Measurements from ENCODE around the gene DNAJA3.

GRCh38 chr16:4392382-4393239 lies 33.1 kb upstream of the DNAJA3 start:
- TF ChIP-seq CTCF (IDR thresholded peaks at IDR 0.05; ENCODE audit: low read depth, low read length) (no peak), EZH2phosphoT487 (IDR thresholded peaks at IDR 0.05; ENCODE audit: low read depth) (no peak)
